Inflammatory macrophage (primary cell): ENCODE data around the gene SNRPB2.

Experiments
- DNase-seq, 2 donors: peaks; one replicate each; pipeline ENCODE4 v3.0.0-alpha.2; 2020 to 2022
- total RNA-seq, 18 experiments: gene quantifications; one replicate each; lab custom pipeline; 2026; ENCODE audit warnings: mixed read lengths in 6 of 18, inconsistent platforms in 2 of 18; lab: John Stamatoyannopoulos, UW

Gene SNRPB2
- 39.2 to 75.4 (median 54.8) reads per million in 18 experiments for total RNA-seq

GRCh38 chr20:16729565-16730460 is at the start of gene SNRPB2:
Gene SNRPB2, plus strand, starts transcription at chr20:16730026. Its CDS starts 1,677 bp downstream, at chr20:16731703.
- peak; percentile 96 to 97 for DNase-seq

DNA sequence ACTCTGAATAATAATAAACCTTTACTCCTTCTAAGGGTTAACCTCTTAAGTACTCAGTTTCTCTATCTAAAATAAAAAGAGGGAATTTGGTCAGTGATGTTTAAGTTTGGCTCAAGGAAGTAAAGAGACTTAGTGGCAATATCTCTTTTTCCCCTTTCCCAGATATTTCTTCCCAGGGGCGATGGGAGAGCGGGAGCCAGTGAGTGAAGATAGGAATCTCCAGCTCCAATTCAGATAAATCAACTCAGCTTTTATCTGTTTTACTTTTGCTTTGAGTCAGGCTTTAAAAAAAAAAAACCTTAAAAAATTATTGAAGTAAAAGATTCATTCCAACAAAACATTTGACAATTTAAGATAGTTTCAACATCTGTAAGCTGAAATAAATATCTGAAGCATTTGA is 45.4 kb upstream of the SNRPB2 start:
- no peak for DNase-seq

DNA sequence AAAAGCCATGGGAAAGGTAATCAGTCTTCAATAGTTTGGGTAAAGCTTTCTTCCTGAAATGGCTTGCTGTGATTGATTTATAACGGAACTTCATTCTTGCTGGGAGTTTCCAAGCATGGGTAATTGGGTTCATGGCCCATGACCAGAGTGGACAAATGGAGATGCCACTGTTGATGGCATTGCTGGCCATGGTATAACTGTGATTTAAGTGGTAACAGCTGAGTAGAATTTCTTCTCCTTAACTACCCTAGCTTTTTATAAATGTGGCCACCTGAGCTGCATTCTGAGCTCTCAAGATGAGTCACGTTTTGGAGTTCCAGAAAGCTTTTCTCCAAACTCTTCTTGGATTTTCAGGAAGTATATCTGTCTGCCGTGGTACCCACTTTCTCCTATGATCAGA is 39.9 kb upstream of the SNRPB2 start:
- DNase-seq: no peak

- DNase-seq: no peak
Observed at GRCh38 chr20:16691381-16691780, 38.4 kb upstream of the SNRPB2 start.

GRCh38 chr20:16692009-16692408 is 37.8 kb upstream of the SNRPB2 start:
- no peak for DNase-seq

- no peak for DNase-seq
Observed at GRCh38 chr20:16692442-16692841, 37.4 kb upstream of the SNRPB2 start.

- no peak for DNase-seq
Observed at GRCh38 chr20:16693278-16693677, 36.5 kb upstream of the SNRPB2 start.

DNA sequence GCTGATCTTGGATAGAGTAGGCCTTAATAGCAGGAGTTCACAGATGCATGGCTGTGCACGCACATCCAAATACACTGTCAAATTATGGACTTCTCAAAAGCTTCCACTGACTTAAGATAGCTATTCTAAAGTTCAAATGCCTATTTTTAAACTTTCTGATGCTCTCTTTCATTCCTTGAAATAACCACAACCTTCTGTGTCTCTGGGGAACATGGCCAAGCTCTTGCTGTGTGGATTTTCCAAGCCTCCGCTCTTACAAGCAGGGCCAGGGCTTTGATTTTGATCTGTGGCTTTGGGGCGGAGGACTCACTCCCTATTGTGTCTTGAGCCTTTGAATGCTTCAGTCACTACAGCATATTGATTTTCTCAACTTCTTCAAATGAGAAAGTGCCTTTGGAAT is 35.7 kb upstream of the SNRPB2 start:
- DNase-seq: no peak

DNA sequence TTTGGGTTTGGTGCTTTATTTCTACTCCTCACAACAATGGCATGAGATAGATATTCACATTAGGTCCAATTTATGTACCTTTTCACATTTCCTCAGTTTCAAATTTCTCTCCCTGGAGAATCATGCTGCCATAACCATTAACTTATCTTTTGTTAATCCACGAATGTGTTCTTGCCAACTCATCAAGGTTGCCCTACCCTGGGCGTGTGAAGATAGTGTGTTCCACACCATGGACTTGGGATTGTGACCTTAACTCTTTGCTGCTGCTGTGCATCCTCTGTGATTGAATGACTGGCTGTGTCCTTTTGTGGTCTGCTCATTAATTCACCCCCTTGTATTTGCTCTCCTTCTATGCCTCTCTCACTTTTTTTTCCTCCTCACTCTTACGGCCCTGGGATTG is 34.2 kb upstream of the SNRPB2 start:
- DNase-seq: no peak

DNA sequence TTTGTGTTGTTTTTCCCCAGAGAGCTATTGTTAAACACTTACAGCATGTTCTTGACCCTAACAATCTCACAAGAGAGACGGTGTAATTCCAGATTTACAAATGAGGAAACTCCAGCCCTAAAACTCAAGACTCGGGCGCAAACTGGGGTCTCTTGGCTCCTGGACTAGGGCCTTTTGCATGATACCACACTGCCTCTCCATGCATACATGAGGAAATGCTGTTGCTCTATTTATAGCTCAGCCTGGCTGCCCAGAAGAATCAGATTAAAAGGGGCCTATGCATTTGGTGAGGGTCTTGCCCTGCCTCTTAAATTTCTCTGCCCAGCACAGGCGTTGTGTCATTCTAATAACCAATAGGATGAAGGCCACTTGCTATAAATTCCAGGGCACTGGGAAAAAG is 30.5 kb upstream of the SNRPB2 start:
- no peak for DNase-seq

DNA sequence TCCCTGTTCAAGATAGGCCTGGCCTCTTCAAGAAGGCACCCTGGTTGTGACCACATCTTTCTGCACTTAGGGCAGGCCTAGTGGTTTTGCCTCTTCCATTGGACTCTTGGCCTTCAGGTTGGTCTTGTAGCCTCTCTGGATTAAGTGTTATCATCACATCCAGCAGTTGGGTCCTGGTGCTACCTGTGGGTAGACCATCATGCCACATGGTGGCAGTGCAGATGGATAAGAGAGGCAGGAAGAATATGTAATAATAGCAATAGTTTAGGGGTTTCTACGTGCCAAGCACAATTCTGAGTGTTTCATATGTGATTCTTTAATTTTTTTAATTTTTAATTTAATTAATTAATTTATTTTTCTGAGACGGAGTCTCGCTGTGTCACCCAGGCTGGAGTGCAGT is 28.5 kb upstream of the SNRPB2 start:
- DNase-seq: peak in 1 of 2 donors; percentile 19

DNA sequence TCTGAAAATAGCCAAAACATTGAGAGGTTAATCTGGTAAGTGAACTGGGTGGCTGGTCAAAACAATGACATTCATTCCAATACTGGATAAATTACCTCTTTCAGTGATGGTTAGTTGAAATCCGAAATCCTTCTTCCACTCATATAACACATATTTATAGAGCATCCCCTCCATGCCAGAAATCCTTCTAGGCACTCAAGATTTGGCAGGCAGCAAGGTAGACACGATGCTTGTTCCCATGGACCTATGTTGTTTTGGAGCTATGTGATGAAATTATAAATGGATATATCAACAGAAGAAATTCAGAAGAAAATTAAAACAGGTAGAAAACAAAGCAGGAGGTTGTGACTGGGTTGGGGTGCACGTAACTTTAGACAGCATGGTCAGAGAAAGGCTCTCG is 26.3 kb upstream of the SNRPB2 start:
- DNase-seq: no peak

DNA sequence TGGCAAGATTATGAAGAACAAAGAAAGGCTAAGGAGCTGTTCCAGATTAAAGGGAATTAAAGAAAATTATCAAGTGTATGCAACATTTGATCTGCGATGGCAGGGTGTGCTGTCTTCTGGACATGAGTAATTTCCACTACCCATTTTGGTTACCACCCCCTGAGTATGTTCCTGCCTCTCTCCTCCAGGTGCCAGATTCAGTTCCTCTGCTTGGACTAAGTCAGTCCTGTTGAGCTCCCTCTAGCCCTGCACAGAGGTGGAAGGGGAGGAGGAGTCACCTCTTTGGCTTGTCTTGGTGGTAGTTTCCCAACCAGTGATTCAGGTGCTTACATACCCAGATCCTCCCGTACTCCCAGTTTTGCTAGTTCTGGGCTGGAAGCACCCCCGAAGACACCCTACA is 22.2 kb upstream of the SNRPB2 start:
- no peak for DNase-seq

DNA sequence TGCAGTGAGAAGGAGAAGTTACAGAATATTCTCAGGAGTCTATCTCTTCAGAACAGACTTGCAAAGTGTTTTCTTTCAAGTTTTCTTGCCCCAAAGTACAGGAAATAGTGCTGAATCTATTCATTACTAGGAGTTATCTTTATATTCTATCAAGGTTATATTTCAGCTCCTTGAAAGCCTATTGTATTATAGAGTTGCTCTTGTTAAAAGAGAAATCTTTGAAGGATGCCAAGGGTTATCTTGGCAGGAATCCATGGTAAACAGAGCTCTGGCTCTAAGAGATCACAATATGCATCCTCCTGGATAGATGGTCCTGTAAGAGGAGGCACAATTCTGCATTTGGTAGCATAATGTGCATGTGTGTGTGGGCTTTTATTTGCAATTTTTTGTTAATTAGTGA is 21.2 kb upstream of the SNRPB2 start:
- DNase-seq: no peak

DNA sequence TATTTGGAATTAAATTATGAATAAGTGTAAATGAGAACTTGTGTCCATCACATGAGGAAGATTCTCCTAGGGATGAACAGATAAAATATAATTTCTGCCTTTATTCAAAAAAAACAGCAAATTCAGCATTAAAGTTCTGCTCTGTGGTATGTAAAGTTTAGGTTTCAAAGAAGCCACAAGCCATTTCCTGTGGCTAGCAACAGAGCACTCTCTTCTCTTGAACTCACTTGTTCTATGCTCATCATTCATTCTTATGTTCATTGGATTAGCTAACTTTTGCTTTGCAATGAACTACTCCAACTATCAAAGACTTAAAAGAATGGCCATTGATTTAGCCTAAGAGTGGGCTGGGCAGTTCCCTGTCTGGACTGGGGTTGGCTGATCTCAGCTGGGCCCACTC is 20.8 kb upstream of the SNRPB2 start:
- DNase-seq: no peak

- no peak for DNase-seq
Observed at GRCh38 chr20:16710781-16711180, 19.0 kb upstream of the SNRPB2 start.

- peak in 1 of 2 donors; percentile 56 for DNase-seq
Observed at GRCh38 chr20:16711661-16712258, 18.1 kb upstream of the SNRPB2 start.

GRCh38 chr20:16712511-16712947 is 17.3 kb upstream of the SNRPB2 start:
- DNase-seq: peak; percentile 15 to 36

DNA sequence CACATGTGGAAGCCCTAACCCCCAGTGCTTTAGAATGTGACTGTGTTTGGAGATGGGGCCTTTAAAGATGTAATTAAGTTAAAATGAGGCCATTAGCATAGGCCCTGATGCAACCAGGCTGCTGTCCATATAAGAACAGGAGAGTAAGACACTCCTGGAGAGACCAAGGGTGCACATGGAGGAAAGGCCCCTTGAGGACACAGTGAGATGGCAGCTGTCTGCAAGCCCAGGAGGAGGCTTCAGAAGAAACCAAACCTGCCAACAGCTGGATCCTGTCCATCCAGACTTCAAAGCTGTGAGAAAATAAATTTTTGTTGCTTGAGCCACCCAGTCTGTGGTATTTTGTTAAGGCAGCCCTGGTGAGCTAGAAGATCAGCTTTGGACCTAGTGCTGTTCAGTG is 16.8 kb upstream of the SNRPB2 start:
- DNase-seq: no peak

DNA sequence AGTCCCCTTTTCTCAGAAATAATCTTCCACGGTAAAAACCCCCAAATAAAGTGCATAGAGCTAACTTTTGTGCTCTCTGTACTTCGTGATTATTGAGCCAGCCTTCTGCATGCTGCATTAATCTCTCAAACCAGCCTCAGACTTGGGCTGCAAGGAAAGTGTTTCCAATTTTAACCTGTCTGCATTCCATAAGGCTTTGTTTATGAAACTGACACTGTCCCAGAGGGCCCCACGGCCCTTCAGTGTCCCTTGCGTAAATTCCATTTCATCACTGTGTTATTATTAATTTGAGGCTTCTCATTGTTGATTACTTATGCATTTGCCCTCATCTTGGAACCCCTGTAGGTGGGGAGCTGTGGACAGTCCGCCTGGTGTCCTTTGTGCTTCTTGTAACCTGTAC is 15.6 kb upstream of the SNRPB2 start:
- DNase-seq: no peak

DNA sequence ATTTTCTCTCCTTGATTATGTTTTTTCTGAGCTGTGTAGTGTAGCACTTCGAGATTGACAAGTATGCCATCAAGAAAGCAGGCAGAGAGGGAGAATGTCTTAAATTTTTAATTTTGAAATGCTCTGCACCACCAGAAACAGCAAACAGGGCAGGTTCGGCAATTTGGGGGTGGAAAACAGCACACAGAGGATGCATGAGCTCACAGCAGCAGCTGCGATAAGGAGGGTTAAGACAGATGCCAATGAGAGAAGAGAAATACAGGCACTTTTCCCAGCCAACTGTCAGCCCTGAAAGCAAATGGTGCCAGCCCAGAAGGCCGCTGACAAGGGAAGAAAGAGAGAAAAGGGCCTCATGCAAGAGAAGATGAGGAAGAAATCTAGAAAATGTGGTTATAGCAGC is 15.1 kb upstream of the SNRPB2 start:
- DNase-seq: no peak

DNA sequence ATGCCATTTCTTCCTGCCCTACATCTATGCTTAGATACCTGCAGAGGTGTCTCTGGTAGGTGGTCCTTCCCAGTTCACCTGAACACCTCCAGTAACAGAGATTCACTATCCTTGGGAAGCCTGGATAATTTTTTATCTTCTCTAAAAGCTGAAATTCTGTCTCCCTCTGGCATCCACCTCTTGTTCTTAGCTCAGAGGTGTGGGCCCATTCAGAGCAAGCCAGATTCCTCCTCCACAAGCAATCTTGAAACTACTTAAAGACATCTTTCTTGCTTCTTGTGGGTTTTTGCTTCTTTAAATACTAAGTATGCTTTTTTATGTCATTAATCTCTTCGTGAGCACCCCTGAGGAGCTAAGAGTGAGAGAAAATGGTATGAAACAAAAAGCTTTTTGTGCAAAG is 10.4 kb upstream of the SNRPB2 start:
- DNase-seq: no peak

DNA sequence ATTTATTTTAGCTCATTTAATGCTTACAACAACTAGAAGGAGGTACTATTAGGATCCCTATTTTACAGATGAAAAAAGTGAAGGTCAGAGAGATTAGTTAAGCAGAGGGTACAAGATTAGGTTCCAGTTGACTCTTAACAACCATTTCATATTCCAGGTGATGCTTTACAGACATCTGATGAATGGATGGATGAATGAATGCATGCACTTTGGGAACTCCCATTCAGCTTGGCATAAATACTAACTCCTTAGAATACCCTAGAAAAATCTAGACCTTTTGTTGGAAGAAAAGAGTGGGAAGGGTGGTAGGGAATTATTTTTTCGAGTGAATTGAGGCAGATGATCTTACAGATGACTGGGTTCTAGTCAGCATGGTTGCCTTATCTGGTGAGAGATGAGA is 746 bp upstream of the SNRPB2 start:
- DNase-seq: no peak

GRCh38 chr20:16732506-16733152 is 2.8 kb downstream of the SNRPB2 start:
- DNase-seq: peak in 1 of 2 donors; percentile 30
